Natural killer cell (primary cell): ENCODE measurements around the gene LZTS2. TPM values are rescaled to one million over a fixed set of nuclear protein-coding genes. Genes with fewer than 3 reads are reported as not detected.
A peak's percentile ranks its signal among the peaks of the same experiment; 100 is the strongest.

ENCODE experiments used
- ATAC-seq, 3 donors: fragments of 150-1000 bp in 2 of 3; fragments of 200-7000 bp in 1 of 3; cut with Tn5 transposase; 1 replicate in 1 of 3; 2 replicates in 2 of 3; pipeline ENCODE4 v1.10.0; 2021; ENCODE audit warnings: mild to moderate bottlenecking in 2 of 3, moderate library complexity in 2 of 3
- DNase-seq, 2 donors: peaks; one replicate each; pipeline versions ENCODE4 v3.0.0 to v3.0.0-alpha.2; 2013 to 2021; ENCODE audit warnings: mixed read lengths in 1 of 2
- H3K27ac ChIP-seq: one replicate; pipeline ENCODE4 v1.5.1; 2013; ENCODE audit warnings: mild to moderate bottlenecking, low read length
- H3K27me3 ChIP-seq: one replicate; pipeline ENCODE4 v1.6.1; 2013; ENCODE audit warnings: low read length; ENCODE audit not compliant: control insufficient read depth, insufficient read depth
- H3K36me3 ChIP-seq: one replicate; pipeline ENCODE4 v1.6.1; 2013; ENCODE audit warnings: low read length; ENCODE audit not compliant: control insufficient read depth, insufficient read depth
- H3K4me1 ChIP-seq: one replicate; pipeline ENCODE4 v1.6.1; 2013; ENCODE audit warnings: low read length; ENCODE audit not compliant: control insufficient read depth, insufficient read depth
- H3K4me3 ChIP-seq: one replicate; pipeline ENCODE4 v1.5.1; 2013; ENCODE audit warnings: low read length
- H3K9me3 ChIP-seq: one replicate; pipeline ENCODE4 v1.6.1; 2013; ENCODE audit warnings: low read length; ENCODE audit not compliant: control insufficient read depth, insufficient read depth
- H3K27ac Mint-ChIP-seq, 2 donors: one replicate each; pipeline ENCODE4 v1.8.0; 2022; ENCODE audit warnings: mild to moderate bottlenecking in 2 of 2, mixed read lengths in 2 of 2, moderate library complexity in 1 of 2
- H3K27me3 Mint-ChIP-seq, 2 donors: one replicate each; pipeline ENCODE4 v1.8.0; 2022; ENCODE audit warnings: low read depth in 2 of 2, mixed read lengths in 2 of 2
- H3K36me3 Mint-ChIP-seq: one replicate; pipeline ENCODE4 v1.8.0; 2022; ENCODE audit warnings: mixed read lengths
- H3K4me1 Mint-ChIP-seq, 2 donors: one replicate each; pipeline ENCODE4 v1.8.0; 2022; ENCODE audit warnings: mixed read lengths in 2 of 2
- H3K4me3 Mint-ChIP-seq: one replicate; pipeline ENCODE4 v1.8.0; 2022; ENCODE audit warnings: mild to moderate bottlenecking, moderate library complexity, mixed read lengths
- H3K9me3 Mint-ChIP-seq, 2 donors: one replicate each; pipeline ENCODE4 v1.8.0; 2022; ENCODE audit warnings: mixed read lengths in 2 of 2
- CTCF ChIP-seq: fragments of 200-600 bp; IDR thresholded peaks from one replicate; pipeline ENCODE4 v1.8.0; 2022; ENCODE audit warnings: antibody characterized with exemption
- WGBS: methylation state at CpG from one replicate; pipeline ENCODE4 v1.1.7; 2013; ENCODE audit warnings: missing lambda C conversion rate; ENCODE audit not compliant: insufficient coverage; 5-methylcytosine and 5-hydroxymethylcytosine counted together
- intact Hi-C: fragments of 100-400 bp; cut with micrococcal nuclease; formaldehyde crosslinking; loops from one replicate; pipeline ENCODE4 v1.14.2; 2022
- total RNA-seq, 4 donors: library from RNA; stranded (reverse); fragments of 120-200 nt in 1 of 4; gene quantifications; one replicate each; pipeline versions ENCODE4 v1.2.3 to v1.2.4, GENCODE V29; 2013 to 2022

LZTS2 gene
- total RNA-seq, 3 donors from 2014 or later (not counting 1 experiment from before 2014, with no cell fraction given), result 8.0 to 16.1 (median 11.7) TPM

DNA sequence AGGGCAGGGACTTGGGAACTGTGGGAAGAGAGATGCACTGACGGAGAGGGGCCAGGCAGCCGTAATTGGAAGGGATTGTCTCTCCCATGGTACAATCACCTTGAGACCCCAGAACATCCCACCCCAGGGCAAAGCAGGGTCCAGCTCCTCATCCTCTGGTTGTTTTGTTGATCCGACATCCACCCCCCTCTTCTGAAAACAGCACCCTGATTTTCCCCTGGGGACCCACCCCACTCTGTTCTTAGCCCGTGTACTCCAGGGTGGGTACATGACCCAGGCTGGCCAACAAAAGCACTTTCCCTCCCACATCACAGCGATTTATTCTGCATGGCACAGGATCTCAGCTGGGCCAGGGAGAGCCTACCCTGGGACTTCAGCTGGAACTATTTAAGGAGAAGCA, 17.2 kb downstream of the LZTS2 start:
- H3K27me3 Mint-ChIP-seq, result peaks cover 37 to 50% of the 10 kb centered on the region in 2 donors
- H3K27ac Mint-ChIP-seq, result no peak overlapping the region

GRCh38 chr10:101018118-101018599, 18.6 kb downstream of the LZTS2 start:
- Mint-ChIP-seq H3K27me3 (peaks cover 33 to 49% of the 10 kb centered on the region in 2 donors), H3K27ac (no peak overlapping the region), H3K4me1 (peaks cover 4 to 22% of the 10 kb centered on the region in 2 donors), H3K36me3 (no peaks in the 10 kb centered on the region), H3K9me3 (no peaks in the 10 kb centered on the region), H3K4me3 (no peak overlapping the region)
- DNase-seq (no peak), ATAC-seq (no peak)
- Histone ChIP-seq H3K36me3 (no peaks in the 10 kb centered on the region), H3K4me1 (peaks cover 13% of the 10 kb centered on the region), H3K9me3 (no peaks in the 10 kb centered on the region), H3K4me3 (no peak overlapping the region), H3K27me3 (peaks cover 15% of the 10 kb centered on the region), H3K27ac (no peak overlapping the region)
- intact Hi-C loops, result no loop called here
- WGBS, result 29% methylated on average over 20 of the region's 20 CpGs
- TF ChIP-seq CTCF, result no peak

More for the DNA sequence above, 17.2 kb downstream of the LZTS2 start:
- no peaks in the 10 kb centered on the region for H3K36me3 ChIP-seq
- H3K27ac ChIP-seq, result no peak overlapping the region
- peaks cover 15% of the 10 kb centered on the region for H3K27me3 ChIP-seq
- TF ChIP-seq CTCF, result no peak
- H3K4me1 Mint-ChIP-seq, result peaks cover 10 to 28% of the 10 kb centered on the region in 2 donors
- no peaks in the 10 kb centered on the region for H3K9me3 Mint-ChIP-seq
- WGBS, result 88% methylated on average over 5 of the region's 5 CpGs
- ATAC-seq (no peak), DNase-seq (no peak)
- H3K36me3 Mint-ChIP-seq, result no peaks in the 10 kb centered on the region
- H3K4me1 ChIP-seq, result peaks cover 19% of the 10 kb centered on the region
- H3K4me3 ChIP-seq, result no peak overlapping the region
- no peaks in the 10 kb centered on the region for H3K9me3 ChIP-seq
- H3K4me3 Mint-ChIP-seq, result no peak overlapping the region
- intact Hi-C loops, result no loop called here

DNA sequence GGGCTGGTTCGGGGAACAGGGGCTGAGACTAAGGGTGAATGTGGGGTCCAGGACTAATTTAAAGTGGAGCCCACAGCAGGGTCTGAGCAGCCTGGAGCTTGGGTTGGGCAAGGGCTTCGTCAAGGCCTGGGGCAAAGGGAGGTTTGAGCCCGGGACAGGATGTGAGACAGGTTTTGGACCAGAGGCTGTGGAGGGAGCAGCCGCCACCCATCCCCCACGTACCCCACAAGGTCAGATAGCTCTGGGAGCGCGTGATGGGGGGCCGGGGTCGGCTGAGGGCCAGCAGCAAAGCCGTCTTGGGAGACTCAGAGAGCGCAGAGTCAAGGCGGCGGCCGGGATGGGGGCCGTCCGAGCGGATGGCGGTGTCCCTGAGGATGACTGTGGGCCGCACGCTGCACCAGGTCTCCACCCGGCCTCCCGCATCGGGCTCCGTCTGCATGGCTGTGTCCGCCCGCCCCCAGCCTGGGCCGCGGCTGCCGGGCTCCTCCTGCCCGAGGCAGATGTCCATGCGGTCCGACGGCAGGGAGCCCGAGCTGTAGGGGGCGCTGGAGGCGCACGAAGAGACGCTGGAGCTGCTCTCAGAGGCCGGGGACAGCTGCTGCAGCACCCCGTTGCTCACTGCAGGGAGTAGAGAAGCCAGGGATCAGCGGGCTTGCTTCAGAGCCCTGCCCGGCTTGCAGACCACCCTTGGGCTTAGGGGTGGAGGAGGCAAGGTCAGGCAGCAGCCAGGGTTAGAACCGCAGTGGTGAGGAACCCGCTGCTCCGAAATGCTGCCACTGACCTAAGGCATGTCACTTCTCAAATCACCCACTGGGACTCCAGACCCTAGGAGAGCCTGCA, 19.2 kb downstream of the LZTS2 start:
- DNase-seq (peak; percentile 65 to 78), ATAC-seq (peak; percentile 76 to 81 (median 81))
- intact Hi-C loops, result no loop called here
- no peaks in the 10 kb centered on the region for H3K36me3 Mint-ChIP-seq
- peaks cover 30 to 46% of the 10 kb centered on the region in 2 donors for H3K27me3 Mint-ChIP-seq
- 25% methylated on average over 45 of the region's 45 CpGs for whole genome bisulfite sequencing
- H3K27ac ChIP-seq, result no peak overlapping the region
- no peaks in the 10 kb centered on the region for H3K9me3 ChIP-seq
- H3K9me3 Mint-ChIP-seq, result no peaks in the 10 kb centered on the region
- H3K4me1 Mint-ChIP-seq, result peaks cover 0 to 18% of the 10 kb centered on the region in 2 donors
- peaks cover 15% of the 10 kb centered on the region for H3K27me3 ChIP-seq
- H3K4me1 ChIP-seq, result peaks cover 11% of the 10 kb centered on the region
- H3K4me3 Mint-ChIP-seq, result peak overlapping the region; percentile 4
- TF ChIP-seq CTCF, result peak; percentile 72
- no peaks in the 10 kb centered on the region for H3K36me3 ChIP-seq
- no peak overlapping the region for H3K27ac Mint-ChIP-seq
- no peak overlapping the region for H3K4me3 ChIP-seq
